HEK293T (cell line): Measurements from ENCODE around the gene HMGXB4.

ENCODE experiments used
- CTCF ChIA-PET: fragments of 350-600 bp; formaldehyde crosslinking; extraction: SDS; loops from one replicate; lab custom pipeline; 2021; ENCODE audit warnings: antibody characterized with exemption, inconsistent platforms; lab: Yijun Ruan, JAX
- POLR2A ChIA-PET: fragments of 350-600 bp; formaldehyde crosslinking; extraction: SDS; loops from one replicate; lab custom pipeline; 2020; ENCODE audit warnings: antibody characterized with exemption, inconsistent platforms; lab: Yijun Ruan, JAX
- DNase-seq: peaks from one replicate; pipeline ENCODE4 v3.0.0; 2012; ENCODE audit warnings: mixed read lengths; ENCODE audit errors: extremely low spot score
- ARNT ChIP-seq: fragments of 450-650 bp; IDR thresholded peaks from 2 replicates; pipeline ENCODE4 v1.6.1; 2017; ENCODE audit warnings: mild to moderate bottlenecking
- BHLHE40 ChIP-seq: fragments of 450-650 bp; IDR thresholded peaks from 2 replicates; pipeline ENCODE4 v1.6.1; 2016; ENCODE audit warnings: mild to moderate bottlenecking, moderate library complexity, borderline replicate concordance
- CTBP1 ChIP-seq: fragments of 450-650 bp; IDR thresholded peaks from 2 replicates; pipeline ENCODE4 v1.6.1; 2016; ENCODE audit warnings: borderline replicate concordance
- FOXK2 ChIP-seq: fragments of 450-650 bp; IDR thresholded peaks from 2 replicates; pipeline ENCODE4 v1.6.1; 2016; ENCODE audit warnings: mild to moderate bottlenecking
- FOXM1 ChIP-seq: fragments of 450-650 bp; IDR thresholded peaks from 2 replicates; pipeline ENCODE4 v1.6.1; 2017; ENCODE audit warnings: mild to moderate bottlenecking, borderline replicate concordance
- HDGF ChIP-seq: fragments of 450-650 bp; IDR thresholded peaks from 2 replicates; pipeline ENCODE4 v1.6.1; 2017; ENCODE audit warnings: antibody characterized with exemption, borderline replicate concordance
- L3MBTL2 ChIP-seq: fragments of 450-650 bp; conservative IDR thresholded peaks from 2 replicates; pipeline ENCODE4 v1.6.1; 2016; ENCODE audit warnings: mild to moderate bottlenecking
- LEF1 ChIP-seq: fragments of 450-650 bp; IDR thresholded peaks from 2 replicates; pipeline ENCODE4 v1.6.1; 2017; ENCODE audit warnings: mild to moderate bottlenecking, borderline replicate concordance
- NFRKB ChIP-seq: fragments of 450-650 bp; IDR thresholded peaks from 2 replicates; pipeline ENCODE4 v1.6.1; 2016; ENCODE audit warnings: mild to moderate bottlenecking, moderate library complexity
- PKNOX1 ChIP-seq: fragments of 450-650 bp; IDR thresholded peaks from 2 replicates; pipeline ENCODE4 v1.6.1; 2016
- TARDBP ChIP-seq: fragments of 450-650 bp; IDR thresholded peaks from 2 replicates; pipeline ENCODE4 v1.6.1; 2016
- ZNF384 ChIP-seq: fragments of 450-650 bp; IDR thresholded peaks from 2 replicates; pipeline ENCODE4 v1.6.1; 2016

The HMGXB4 gene

GRCh38 chr22:35343664-35344550 is 86.6 kb downstream of the HMGXB4 start:
- TF ChIP-seq NFRKB (no peak), FOXK2 (no peak), FOXM1 (no peak), ZNF384 (no peak), HDGF (no peak)
- DNase-seq = no peak
- CTCF ChIA-PET = no interaction called here
- POLR2A ChIA-PET = no interaction called here

DNA sequence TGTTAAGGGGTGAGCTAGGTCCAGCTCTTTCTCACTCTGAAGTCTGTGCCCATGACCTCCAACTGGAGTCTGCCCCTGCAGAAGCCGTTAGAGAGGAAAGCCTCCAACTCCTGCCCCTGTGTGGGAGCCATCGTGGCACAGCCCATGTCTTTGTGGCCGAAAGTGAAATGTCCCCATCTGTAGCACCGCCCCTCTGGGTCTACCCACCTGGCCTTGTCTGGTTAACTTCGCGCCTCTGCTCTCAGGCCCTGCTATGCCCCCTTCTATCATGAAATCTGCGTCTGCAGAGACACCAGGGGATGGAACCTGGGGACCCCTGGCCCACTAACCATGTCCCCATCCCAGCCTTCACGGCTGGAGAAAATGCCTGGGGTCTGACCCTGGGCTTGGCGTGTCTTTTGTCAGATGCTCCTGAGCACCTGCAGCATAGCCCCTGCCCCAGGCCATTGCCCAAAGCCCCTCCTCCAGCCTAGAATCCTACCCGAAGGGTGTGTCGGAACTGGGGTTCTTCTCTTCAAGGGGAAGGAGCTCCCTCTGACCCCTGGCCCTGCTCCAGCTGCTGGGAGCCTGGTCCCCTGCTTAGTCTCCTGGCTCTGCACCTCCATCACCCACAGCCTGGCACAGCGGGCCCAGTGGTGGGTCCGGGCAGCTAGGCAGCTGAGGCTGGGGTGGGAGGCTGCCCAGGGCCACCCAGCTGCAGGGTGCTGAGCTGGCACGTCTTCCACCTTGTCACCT is 87.8 kb downstream of the HMGXB4 start:
- POLR2A ChIA-PET = no interaction called here
- CTCF ChIA-PET = no interaction called here
- TF ChIP-seq CTBP1 (no peak), PKNOX1 (no peak), ARNT (no peak), LEF1 (no peak), ZNF384 (no peak), BHLHE40 (no peak), FOXK2 (no peak), L3MBTL2 (no peak), TARDBP (no peak), NFRKB (no peak)
- DNase-seq = no peak
